ENCODE measurements around the gene FOXA3.
A peak's percentile ranks its signal among the peaks of the same experiment; 100 is the strongest.

FOXA3 gene

GRCh38 chr19:45816236-45817009, 47.7 kb upstream of the FOXA3 start:
- Histone ChIP-seq H3K36me3 (ENCODE audit: control insufficient read depth in 2 of 2, insufficient read depth in 1 of 2, low read length in 2 of 2) (peaks cover 0 to 31% of the 10 kb centered on the region in 2 experiments; a peak in 2 of 3 replicates), H3K4me1 (ENCODE audit: control insufficient read depth, insufficient read depth, low read length) (peaks cover 4% of the 10 kb centered on the region; the same call in 1 of the 2 replicates), H3K4me3 (ENCODE audit: low read depth, low read length) (no peak overlapping the region), H3K27ac (ENCODE audit: extremely low read depth, low read depth, low read length) (0 out of 2 replicates have a peak overlapping the region, but pooled peaks have one; percentile 30), H3K9me3 (ENCODE audit: control insufficient read depth, insufficient read depth, low read depth, low read length) (no peaks in the 10 kb centered on the region)
- TF ChIP-seq ZNF157 (tag by site-specific recombination; IDR thresholded peaks at IDR 0.05), result no peak
- no peak for TF ChIP-seq MYNN (tag by site-specific recombination; IDR thresholded peaks at IDR 0.05; ENCODE audit: borderline replicate concordance)
- no peak for TF ChIP-seq ZNF791 (tag by site-specific recombination; IDR thresholded peaks at IDR 0.05)
- no peak for TF ChIP-seq GLIS2 (tag by site-specific recombination; IDR thresholded peaks at IDR 0.05)
- TF ChIP-seq ZNF221 (tag by site-specific recombination; IDR thresholded peaks at IDR 0.05; ENCODE audit: borderline replicate concordance), result no peak
- no peak for TF ChIP-seq TSHZ1 (tag by site-specific recombination; IDR thresholded peaks at IDR 0.05; ENCODE audit: borderline replicate concordance)
- no peak for TF ChIP-seq SCRT2 (tag by site-specific recombination; IDR thresholded peaks at IDR 0.05)
- TF ChIP-seq ZIC2 (tag by site-specific recombination; IDR thresholded peaks at IDR 0.05), result no peak
- no peak for TF ChIP-seq ZBTB49 (tag by site-specific recombination; IDR thresholded peaks at IDR 0.05; ENCODE audit: low read depth)
- TF ChIP-seq WT1 (tag by site-specific recombination; IDR thresholded peaks at IDR 0.05), result no peak
- no peak for TF ChIP-seq ZBTB48 (tag by site-specific recombination; IDR thresholded peaks at IDR 0.05)
- TF ChIP-seq ATF2 (tag by site-specific recombination; IDR thresholded peaks at IDR 0.05; ENCODE audit: low read depth), result no peak
- no peak for TF ChIP-seq ZNF223 (tag by site-specific recombination; IDR thresholded peaks at IDR 0.05)
- CTCF ChIA-PET, result interaction anchor here (0.5 to 3.4 kb wide), 58 partner anchors 8 to 1193 kb away, joined by 3 to 80 read pairs (median 5); partner anchors contain the start of genes CCDC61, DMPK, DMWD and FOXA3
- POLR2A ChIA-PET, result interaction anchor here (0.6 to 1.6 kb wide), 11 partner anchors 9 to 203 kb away, joined by 3 to 7 read pairs (median 3); partner anchors contain the start of genes CCDC61, QPCTL and SYMPK

GRCh38 chr19:45817010-45817724, 47.0 kb upstream of the FOXA3 start:
- Histone ChIP-seq H3K4me3 (ENCODE audit: low read depth, low read length) (no peak overlapping the region), H3K27ac (ENCODE audit: extremely low read depth, low read depth, low read length) (peak overlapping the region; percentile 56), H3K36me3 (ENCODE audit: control insufficient read depth in 2 of 2, insufficient read depth in 1 of 2, low read length in 2 of 2) (peaks cover 0 to 35% of the 10 kb centered on the region in 2 experiments; a peak in 2 of 3 replicates), H3K9me3 (ENCODE audit: control insufficient read depth, insufficient read depth, low read depth, low read length) (no peaks in the 10 kb centered on the region), H3K4me1 (ENCODE audit: control insufficient read depth, insufficient read depth, low read length) (peaks cover 4% of the 10 kb centered on the region; the same call in 1 of the 2 replicates)
- ChIA-PET POLR2A (interaction anchor here (0.6 to 1.6 kb wide), 11 partner anchors 8 to 202 kb away, joined by 3 to 7 read pairs (median 3); partner anchors contain the start of genes CCDC61, QPCTL and SYMPK), CTCF (interaction anchor here (0.5 to 3.4 kb wide), 68 partner anchors 9 to 1194 kb away, joined by 3 to 80 read pairs (median 4); partner anchors contain the start of genes CCDC61, DMPK, DMWD and FOXA3)
- TF ChIP-seq GLIS1 (tag by site-specific recombination; IDR thresholded peaks at IDR 0.05) (peak; percentile 11; the same call in 1 of the 2 replicates), ZBTB17 (tag by site-specific recombination; IDR thresholded peaks at IDR 0.05) (peak; percentile 64), ZNF843 (tag by site-specific recombination; IDR thresholded peaks at IDR 0.05) (0 out of 2 replicates have a peak, but pooled peaks have one; percentile 41), PRDM10 (tag by site-specific recombination; IDR thresholded peaks at IDR 0.05) (peak; percentile 93), ZNF423 (tag by site-specific recombination; IDR thresholded peaks at IDR 0.05) (no peak), ZNF2 (tag by site-specific recombination; IDR thresholded peaks at IDR 0.05) (peak; percentile 67; the same call in 1 of the 2 replicates)

All from HEK293 (cell line).